ENCODE measurements around the gene PTCH1. TPM values are rescaled to one million over a fixed set of nuclear protein-coding genes. Genes with fewer than 3 reads are reported as not detected.

PTCH1 gene
- total RNA-seq, 1 donor from 2014 or later, result 14.2 TPM

GRCh38 chr9:95413793-95414192 lies 103.0 kb downstream of the PTCH1 start:
- H3K27ac ChIP-seq, result no peak overlapping the region
- H3K4me3 ChIP-seq, result no peak overlapping the region
- H3K4me1 ChIP-seq, result no peaks in the 10 kb centered on the region
- H3K36me3 ChIP-seq, result no peaks in the 10 kb centered on the region
- H3K9me3 ChIP-seq, result no peaks in the 10 kb centered on the region
- no peak for TF ChIP-seq POLR2A (IDR thresholded peaks at IDR 0.05)
- DNase-seq (ENCODE audit: extremely low spot score in 2 of 2), result no peak
- H3K27me3 ChIP-seq, result no peaks in the 10 kb centered on the region
- intact Hi-C loops (cut with DNase I), result no loop called here

GRCh38 chr9:95411054-95411892 lies 105.5 kb downstream of the PTCH1 start:
- H3K9me3 ChIP-seq, result no peaks in the 10 kb centered on the region
- DNase-seq (ENCODE audit: extremely low spot score in 2 of 2), result no peak
- no peaks in the 10 kb centered on the region for H3K36me3 ChIP-seq
- H3K27me3 ChIP-seq, result no peaks in the 10 kb centered on the region
- no peaks in the 10 kb centered on the region for H3K4me1 ChIP-seq
- H3K27ac ChIP-seq, result no peak overlapping the region
- no peak for TF ChIP-seq POLR2AphosphoS5 (IDR thresholded peaks at IDR 0.05; ENCODE audit: insufficient read depth in 1 of 2, low read depth in 1 of 2)
- no peak for TF ChIP-seq CTCF (IDR thresholded peaks at IDR 0.05)
- no peak for TF ChIP-seq POLR2A (IDR thresholded peaks at IDR 0.05)
- H3K4me3 ChIP-seq, result no peak overlapping the region
- intact Hi-C loops (cut with DNase I), result no loop called here

GRCh38 chr9:95409650-95410426 lies 106.9 kb downstream of the PTCH1 start:
- no peak overlapping the region for H3K4me3 ChIP-seq
- no peaks in the 10 kb centered on the region for H3K9me3 ChIP-seq
- no peaks in the 10 kb centered on the region for H3K36me3 ChIP-seq
- H3K27ac ChIP-seq, result no peak overlapping the region
- DNase-seq (ENCODE audit: extremely low spot score in 2 of 2), result no peak
- intact Hi-C loops (cut with DNase I), result no loop called here
- H3K27me3 ChIP-seq, result no peaks in the 10 kb centered on the region
- H3K4me1 ChIP-seq, result no peaks in the 10 kb centered on the region
- TF ChIP-seq POLR2AphosphoS5 (IDR thresholded peaks at IDR 0.05; ENCODE audit: insufficient read depth in 1 of 2, low read depth in 1 of 2) (peak; percentile 57 to 62), POLR2A (IDR thresholded peaks at IDR 0.05) (no peak)

- Histone ChIP-seq H3K4me3 (no peak overlapping the region), H3K27me3 (no peaks in the 10 kb centered on the region), H3K36me3 (no peaks in the 10 kb centered on the region), H3K27ac (no peak overlapping the region), H3K4me1 (no peaks in the 10 kb centered on the region), H3K9me3 (no peaks in the 10 kb centered on the region)
- TF ChIP-seq CTCF (IDR thresholded peaks at IDR 0.05) (no peak), POLR2A (IDR thresholded peaks at IDR 0.05) (no peak), POLR2AphosphoS5 (IDR thresholded peaks at IDR 0.05; ENCODE audit: insufficient read depth in 1 of 2, low read depth in 1 of 2) (no peak)
- intact Hi-C loops (cut with DNase I), result no loop called here
- DNase-seq (ENCODE audit: extremely low spot score in 2 of 2), result no peak
Measured at GRCh38 chr9:95407524-95407923, 109.2 kb downstream of the PTCH1 start.

GRCh38 chr9:95406121-95406520 lies 110.7 kb downstream of the PTCH1 start:
- H3K9me3 ChIP-seq, result no peaks in the 10 kb centered on the region
- H3K27ac ChIP-seq, result peak overlapping the region; percentile 40
- intact Hi-C loops (cut with DNase I), result no loop called here
- TF ChIP-seq CTCF (IDR thresholded peaks at IDR 0.05), result no peak
- TF ChIP-seq POLR2AphosphoS5 (IDR thresholded peaks at IDR 0.05; ENCODE audit: insufficient read depth in 1 of 2, low read depth in 1 of 2), result peak in 1 of 2 donors; percentile 13
- DNase-seq (ENCODE audit: extremely low spot score in 2 of 2), result no peak
- H3K36me3 ChIP-seq, result no peaks in the 10 kb centered on the region
- no peaks in the 10 kb centered on the region for H3K27me3 ChIP-seq
- H3K4me1 ChIP-seq, result no peaks in the 10 kb centered on the region
- no peak overlapping the region for H3K4me3 ChIP-seq

- Histone ChIP-seq H3K9me3 (no peaks in the 10 kb centered on the region), H3K36me3 (no peaks in the 10 kb centered on the region), H3K4me3 (no peak overlapping the region), H3K27ac (no peak overlapping the region), H3K4me1 (no peaks in the 10 kb centered on the region), H3K27me3 (no peaks in the 10 kb centered on the region)
- DNase-seq (ENCODE audit: extremely low spot score in 2 of 2), result no peak
- intact Hi-C loops (cut with DNase I), result no loop called here
- TF ChIP-seq POLR2A (IDR thresholded peaks at IDR 0.05) (no peak), CTCF (IDR thresholded peaks at IDR 0.05) (no peak), POLR2AphosphoS5 (IDR thresholded peaks at IDR 0.05; ENCODE audit: insufficient read depth in 1 of 2, low read depth in 1 of 2) (no peak)
Measured at GRCh38 chr9:95399261-95399660, 117.5 kb downstream of the PTCH1 start.
